ENCODE results near the gene PARD6A. TPM values are rescaled to one million over a fixed set of nuclear protein-coding genes. Genes with fewer than 3 reads are reported as not detected.

Gene PARD6A
- total RNA-seq, 1 experiment from 2014 or later, result 4.4 TPM

DNA sequence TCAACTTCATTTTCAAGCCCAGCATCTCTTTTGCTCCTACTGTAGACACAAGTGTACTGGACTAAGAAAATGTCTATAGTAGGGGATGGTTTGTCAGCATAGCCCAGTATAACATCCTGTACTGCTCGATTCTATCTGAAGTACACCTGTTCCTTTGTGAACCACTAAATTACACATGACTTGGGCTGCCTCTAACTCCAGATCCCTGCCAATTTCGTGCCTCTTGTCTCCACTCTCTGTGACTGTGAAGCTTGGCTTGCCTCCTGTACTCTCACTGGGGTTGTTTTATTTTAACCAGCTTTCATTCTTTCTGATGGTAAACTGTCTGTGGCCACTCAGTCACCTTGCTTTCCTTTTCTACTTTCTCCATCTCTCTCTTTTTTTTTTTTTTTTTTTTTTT lies 33.9 kb downstream of the PARD6A start:
- Histone ChIP-seq H3F3A (ENCODE audit: insufficient read depth, low read depth) (peaks cover 19% of the 10 kb centered on the region; the same call in 1 of the 2 replicates), H3K27me3 (ENCODE audit: insufficient read depth, low read depth) (no peaks in the 10 kb centered on the region), H3K79me2 (ENCODE audit: low read depth) (peaks cover 17% of the 10 kb centered on the region; the same call in 1 of the 2 replicates), H3K27ac (no peak overlapping the region), H3K4me2 (no peak overlapping the region), H3K4me3 (no peak overlapping the region), H3K4me1 (replicated peaks; ENCODE audit: insufficient read depth) (peaks cover 23% of the 10 kb centered on the region), H4K20me1 (ENCODE audit: insufficient read depth) (no peaks in the 10 kb centered on the region), H3K9me3 (ENCODE audit: insufficient read depth, low read depth) (0 out of 2 replicates have a peak, but pooled peaks cover 4% of the 10 kb centered on the region), H2AFZ (no peak overlapping the region), H3K9me2 (ENCODE audit: insufficient read depth) (no peaks in the 10 kb centered on the region), H3K36me3 (ENCODE audit: low read depth) (no peaks in the 10 kb centered on the region)
- no TSS peak for BruUV-seq (replicated peaks)
- intact Hi-C loops (cut with micrococcal nuclease; ENCODE audit: unreplicated experiment), result no loop called here
- ChIA-PET POLR2A (ENCODE audit: unreplicated experiment) (no interaction called here), CTCF (no interaction called here)
- TF ChIP-seq EZH2 (IDR thresholded peaks at IDR 0.05; ENCODE audit: low read depth), result no peak
- TF ChIP-seq, protein P1, sequence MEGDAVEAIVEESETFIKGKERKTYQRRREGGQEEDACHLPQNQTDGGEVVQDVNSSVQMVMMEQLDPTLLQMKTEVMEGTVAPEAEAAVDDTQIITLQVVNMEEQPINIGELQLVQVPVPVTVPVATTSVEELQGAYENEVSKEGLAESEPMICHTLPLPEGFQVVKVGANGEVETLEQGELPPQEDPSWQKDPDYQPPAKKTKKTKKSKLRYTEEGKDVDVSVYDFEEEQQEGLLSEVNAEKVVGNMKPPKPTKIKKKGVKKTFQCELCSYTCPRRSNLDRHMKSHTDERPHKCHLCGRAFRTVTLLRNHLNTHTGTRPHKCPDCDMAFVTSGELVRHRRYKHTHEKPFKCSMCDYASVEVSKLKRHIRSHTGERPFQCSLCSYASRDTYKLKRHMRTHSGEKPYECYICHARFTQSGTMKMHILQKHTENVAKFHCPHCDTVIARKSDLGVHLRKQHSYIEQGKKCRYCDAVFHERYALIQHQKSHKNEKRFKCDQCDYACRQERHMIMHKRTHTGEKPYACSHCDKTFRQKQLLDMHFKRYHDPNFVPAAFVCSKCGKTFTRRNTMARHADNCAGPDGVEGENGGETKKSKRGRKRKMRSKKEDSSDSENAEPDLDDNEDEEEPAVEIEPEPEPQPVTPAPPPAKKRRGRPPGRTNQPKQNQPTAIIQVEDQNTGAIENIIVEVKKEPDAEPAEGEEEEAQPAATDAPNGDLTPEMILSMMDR (conservative IDR thresholded peaks at IDR 0.05), result no peak
- DNase-seq, result no peak

DNA sequence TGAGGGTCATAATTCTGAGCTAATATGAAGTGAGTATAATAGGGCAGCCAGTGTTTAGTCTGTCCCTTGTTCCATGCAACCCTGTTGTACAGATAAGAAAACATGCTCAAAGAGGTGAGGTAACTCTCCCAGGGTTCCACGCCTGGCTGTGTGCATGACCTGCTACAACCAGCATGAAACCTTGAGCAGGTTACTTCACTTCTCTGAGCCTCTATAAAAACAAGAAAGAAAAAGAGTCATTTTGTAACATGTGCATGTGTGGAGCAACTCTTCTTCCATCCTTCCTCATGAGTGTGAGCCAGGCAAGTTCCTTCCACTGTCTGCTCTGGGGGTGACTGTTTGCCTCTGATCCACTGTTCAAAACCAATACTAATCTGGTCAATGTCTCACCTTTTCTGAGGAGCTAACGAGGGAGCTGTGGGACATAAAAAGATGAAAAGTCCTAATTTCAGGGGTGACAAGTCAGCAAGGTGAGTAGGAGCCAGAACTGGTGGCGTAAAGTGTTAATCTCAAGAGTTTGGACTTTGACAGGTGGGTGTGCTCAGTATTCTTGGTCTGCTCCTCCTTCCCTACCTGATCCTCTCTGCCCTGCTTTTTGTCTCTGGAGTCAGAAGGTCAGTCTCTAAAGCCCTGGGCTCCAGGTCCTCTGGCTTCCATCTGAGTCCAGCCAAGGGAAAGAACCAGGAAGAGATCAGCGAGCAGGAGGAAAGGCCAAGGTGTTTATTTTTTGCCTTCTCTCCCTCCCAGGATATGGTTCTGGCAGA lies 36.8 kb downstream of the PARD6A start:
- Histone ChIP-seq H3F3A (ENCODE audit: insufficient read depth, low read depth) (peaks cover 16% of the 10 kb centered on the region; the same call in 1 of the 2 replicates), H4K20me1 (ENCODE audit: insufficient read depth) (no peaks in the 10 kb centered on the region), H3K79me2 (ENCODE audit: low read depth) (peaks cover 23% of the 10 kb centered on the region), H3K36me3 (ENCODE audit: low read depth) (no peaks in the 10 kb centered on the region), H2AFZ (no peak overlapping the region), H3K9me3 (ENCODE audit: insufficient read depth, low read depth) (0 out of 2 replicates have a peak, but pooled peaks cover 8% of the 10 kb centered on the region), H3K27me3 (ENCODE audit: insufficient read depth, low read depth) (no peaks in the 10 kb centered on the region), H3K4me1 (replicated peaks; ENCODE audit: insufficient read depth) (peaks cover 23% of the 10 kb centered on the region), H3K4me3 (no peak overlapping the region), H3K9me2 (ENCODE audit: insufficient read depth) (no peaks in the 10 kb centered on the region), H3K4me2 (peak overlapping the region; percentile 40; the same call in 1 of the 2 replicates), H3K27ac (peak overlapping the region; percentile 40; the same call in 1 of the 2 replicates)
- TF ChIP-seq EZH2 (IDR thresholded peaks at IDR 0.05; ENCODE audit: low read depth), result no peak
- TF ChIP-seq, protein P1 (conservative IDR thresholded peaks at IDR 0.05), result no peak
- BruUV-seq (replicated peaks), result no TSS peak
- intact Hi-C loops (cut with micrococcal nuclease; ENCODE audit: unreplicated experiment), result no loop called here
- POLR2A ChIA-PET (ENCODE audit: unreplicated experiment), result no interaction called here
- CTCF ChIA-PET, result interaction anchor here (0.6 kb wide), 1 partner anchor 745 kb away, joined by 3 read pairs; no protein-coding TSS in a partner anchor
- no peak for DNase-seq

- peaks cover 28% of the 10 kb centered on the region for H3K79me2 ChIP-seq (ENCODE audit: low read depth)
- TF ChIP-seq, protein P1 (conservative IDR thresholded peaks at IDR 0.05), result no peak
- TF ChIP-seq EZH2 (IDR thresholded peaks at IDR 0.05; ENCODE audit: low read depth), result no peak
- no peak overlapping the region for H2AFZ ChIP-seq
- no peak overlapping the region for H3K27ac ChIP-seq
- H3K4me2 ChIP-seq, result no peak overlapping the region
- H3F3A ChIP-seq (ENCODE audit: insufficient read depth, low read depth), result peaks cover 15% of the 10 kb centered on the region; the same call in 1 of the 2 replicates
- ChIA-PET POLR2A (ENCODE audit: unreplicated experiment) (no interaction called here), CTCF (no interaction called here)
- intact Hi-C loops (cut with micrococcal nuclease; ENCODE audit: unreplicated experiment), result no loop called here
- H3K4me1 ChIP-seq (replicated peaks; ENCODE audit: insufficient read depth), result peaks cover 23% of the 10 kb centered on the region
- no peaks in the 10 kb centered on the region for H3K27me3 ChIP-seq (ENCODE audit: insufficient read depth, low read depth)
- H4K20me1 ChIP-seq (ENCODE audit: insufficient read depth), result no peaks in the 10 kb centered on the region
- no peaks in the 10 kb centered on the region for H3K36me3 ChIP-seq (ENCODE audit: low read depth)
- no peak overlapping the region for H3K4me3 ChIP-seq
- BruUV-seq (replicated peaks), result no TSS peak
- no peak for DNase-seq
- H3K9me3 ChIP-seq (ENCODE audit: insufficient read depth, low read depth), result 0 out of 2 replicates have a peak, but pooled peaks cover 8% of the 10 kb centered on the region
- H3K9me2 ChIP-seq (ENCODE audit: insufficient read depth), result no peaks in the 10 kb centered on the region
Measured at GRCh38 chr16:67699265-67699664, 38.5 kb downstream of the PARD6A start.
